GM12891 (cell line): ENCODE results near the gene NUDT12.

Experiments used
- POLR2A ChIP-seq: IDR thresholded peaks from 2 replicates; pipeline ENCODE4 v1.6.1; 2011; ENCODE audit warnings: low read depth, low read length, control low read depth
- POLR2AphosphoS5 ChIP-seq: IDR thresholded peaks from 2 replicates; pipeline ENCODE4 v1.6.1; 2011; ENCODE audit warnings: low read depth, low read length, control low read depth
- SPI1 ChIP-seq: IDR thresholded peaks from 2 replicates; pipeline ENCODE4 v1.6.1; 2011; ENCODE audit warnings: low read depth, low read length, control low read depth
- TAF1 ChIP-seq: IDR thresholded peaks from 2 replicates; pipeline ENCODE4 v1.6.1; 2011; ENCODE audit warnings: low read depth, low read length, control low read depth

DNA sequence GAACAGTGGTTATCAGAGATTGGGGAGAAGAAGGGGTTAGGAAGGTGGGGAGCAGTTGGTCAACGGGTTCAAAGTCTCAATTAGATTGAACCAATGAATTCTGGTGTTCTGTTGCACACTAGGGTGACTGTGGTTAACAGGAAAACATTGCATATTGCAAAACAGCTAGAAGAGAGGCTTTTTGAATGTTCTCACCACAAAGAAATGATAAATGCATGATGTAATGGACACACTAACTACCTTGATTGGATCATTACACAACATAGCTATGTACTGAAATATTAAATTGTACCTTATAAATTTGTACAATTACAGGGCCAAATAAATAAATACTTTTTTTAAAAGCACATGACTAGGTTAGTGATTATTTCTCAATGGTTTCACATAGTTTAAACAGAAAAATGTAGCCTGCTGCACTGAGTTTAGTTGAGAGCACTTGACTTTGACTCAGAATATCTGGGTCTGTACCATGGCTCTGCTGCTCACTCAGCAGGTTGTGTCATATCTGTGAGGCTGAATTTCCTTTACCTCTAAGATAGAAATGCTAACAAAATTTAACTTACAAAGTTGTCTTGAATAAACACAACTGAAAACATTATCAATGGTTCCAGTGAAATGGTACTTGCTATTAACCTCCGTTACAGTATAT is 30.4 kb downstream of the NUDT12 start:
- TF ChIP-seq TAF1, result no peak
- TF ChIP-seq POLR2A, result no peak
- TF ChIP-seq POLR2AphosphoS5, result no peak
- TF ChIP-seq SPI1, result no peak
